Kidney (tissue), 14 donors: ENCODE measurements around the gene TEPSIN. TPM values are rescaled to one million over a fixed set of nuclear protein-coding genes. Genes with fewer than 3 reads are reported as not detected.

ENCODE experiments used
- DNase-seq, 5 donors: peaks; one replicate each; pipeline ENCODE4 v3.0.0-alpha.2; 2013 to 2020
- FAIRE-seq: peaks from 2 replicates; lab custom pipeline; 2012; peaks lifted over from hg19 to GRCh38; lab: Jason Lieb, UNC
- H3K27ac ChIP-seq, 2 donors: one replicate each; pipeline ENCODE4 v1.7.0; 2013; ENCODE audit warnings: low read depth in 2 of 2, low read length in 2 of 2, inconsistent platforms in 1 of 2
- H3K27me3 ChIP-seq: one replicate; pipeline ENCODE4 v1.7.1; 2013; ENCODE audit warnings: low read length, inconsistent platforms; ENCODE audit not compliant: control insufficient read depth, insufficient read depth
- H3K36me3 ChIP-seq, 3 donors: one replicate each; pipeline versions ENCODE4 v1.7.0 to v1.7.1; 2013; ENCODE audit warnings: low read length in 3 of 3, control low read depth in 1 of 3, inconsistent platforms in 1 of 3; ENCODE audit not compliant: insufficient read depth in 3 of 3, control insufficient read depth in 2 of 3
- H3K4me1 ChIP-seq, 3 donors: one replicate each; pipeline versions ENCODE4 v1.7.0 to v1.7.1; 2013; ENCODE audit warnings: low read length in 3 of 3, inconsistent platforms in 1 of 3, low read depth in 1 of 3; ENCODE audit not compliant: control insufficient read depth in 2 of 3, insufficient read depth in 2 of 3
- H3K4me3 ChIP-seq, 3 donors: one replicate each; pipeline versions ENCODE4 v1.7.0 to v1.8.1; 2013; ENCODE audit warnings: low read length in 3 of 3, control low read depth in 1 of 3, inconsistent platforms in 1 of 3
- H3K9ac ChIP-seq, 3 donors: one replicate each; pipeline versions ENCODE4 v1.7.0 to v1.7.1; 2013; ENCODE audit warnings: low read length in 3 of 3, control low read depth in 1 of 3, inconsistent platforms in 1 of 3
- H3K9me3 ChIP-seq, 3 donors: one replicate each; pipeline versions ENCODE4 v1.7.0 to v1.7.1; 2013; ENCODE audit warnings: low read length in 3 of 3, control low read depth in 1 of 3, inconsistent platforms in 1 of 3; ENCODE audit not compliant: control insufficient read depth in 2 of 3, insufficient read depth in 1 of 3
- intact Hi-C: fragments of 100-400 bp; cut with DNase I; formaldehyde crosslinking; loops from one replicate; pipeline ENCODE4 v1.11.1; 2022
- polyA plus RNA-seq: library from polyadenylated mRNA; stranded (reverse); fragments of 350-450 nt; fragmentation: Illumina TruSeq; extraction: RNeasy Lipid Tissue Mini Kit (QIAGEN cat#74804); gene quantifications from one replicate; pipeline ENCODE4 v1.2.3, GENCODE V29; 2014; ENCODE audit warnings: low read depth, low replicate concordance; ENCODE audit not compliant: insufficient read depth
- total RNA-seq: library from RNA; stranded (reverse); fragmentation: NEBNext Ultra II Directional; extraction: Animal tissue kit (Norgen Biotek cat#: 25700); gene quantifications from one replicate; pipeline ENCODE4 v1.2.1, GENCODE V29; 2021
- TF ChIP-seq, protein P1 (sequence below): IDR thresholded peaks from 3 replicates; pipeline ENCODE4 v1.5.1; 2012; ENCODE audit warnings: mild to moderate bottlenecking, moderate library complexity, borderline replicate concordance; ENCODE audit not compliant: insufficient read depth; ENCODE audit errors: extremely low read depth
- donor health status: control.
- donor health status: control.
- donor health status: control.
- donor health status: control.
- donor health status: control.
- donor health status: DM: yes; HTN: yes; CAD: no.
- donor health status: Normal renal cell carcinoma (clear cell type).

Gene TEPSIN
- total and polyA plus RNA-seq, 2 donors from 2014 or later: 13.9 to 42.8 TPM

DNA sequence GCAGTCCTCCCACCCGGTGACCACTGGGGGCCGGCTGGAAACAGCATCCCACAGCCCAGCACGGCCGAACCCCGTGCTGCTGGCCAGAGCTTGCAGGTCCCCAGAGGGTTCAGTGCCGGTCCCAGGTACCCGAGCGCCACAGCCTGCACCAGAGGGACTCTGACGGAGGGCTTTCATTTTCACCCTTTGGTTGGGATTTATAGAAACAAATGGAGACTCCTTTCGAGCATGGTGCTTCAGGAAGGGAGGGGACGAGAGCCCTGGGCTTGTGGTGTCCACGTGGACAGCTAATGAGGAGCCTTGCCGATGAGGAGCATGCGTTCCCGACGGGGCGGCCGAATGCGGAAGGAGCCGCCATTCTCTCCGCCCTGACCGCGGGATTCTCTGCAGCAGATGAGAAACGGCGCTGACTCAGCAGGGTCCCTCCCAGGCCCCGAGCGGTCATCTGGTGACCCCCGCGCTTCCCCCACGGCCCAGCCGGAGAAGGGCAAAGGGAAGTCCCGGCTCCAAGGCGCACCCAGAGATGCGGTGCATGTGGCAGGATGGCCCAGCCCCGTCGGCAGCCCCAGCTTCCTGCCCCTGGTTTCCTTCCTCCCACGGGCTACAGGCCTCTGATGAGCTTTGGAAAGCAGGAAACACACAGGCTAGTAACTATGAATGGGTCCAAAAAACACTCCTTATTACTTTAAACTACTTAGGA, 46.5 kb upstream of the TEPSIN start:
- peak overlapping the region in 1 of 3 donors; percentile 21 for H3K9ac ChIP-seq
- H3K4me1 ChIP-seq: peaks cover 0 to 9% (median 0%) of the 10 kb centered on the region in 3 donors
- no peaks in the 10 kb centered on the region for H3K9me3 ChIP-seq
- DNase-seq (peak in 4 of 5 donors; percentile 39 to 94 (median 64)), FAIRE-seq (no peak)
- intact Hi-C loops: no loop called here
- peak overlapping the region in 1 of 3 donors; percentile 6 for H3K4me3 ChIP-seq
- peaks cover 0 to 14% (median 8%) of the 10 kb centered on the region in 3 donors for H3K36me3 ChIP-seq
- H3K27me3 ChIP-seq: no peaks in the 10 kb centered on the region
- TF ChIP-seq, protein P1, sequence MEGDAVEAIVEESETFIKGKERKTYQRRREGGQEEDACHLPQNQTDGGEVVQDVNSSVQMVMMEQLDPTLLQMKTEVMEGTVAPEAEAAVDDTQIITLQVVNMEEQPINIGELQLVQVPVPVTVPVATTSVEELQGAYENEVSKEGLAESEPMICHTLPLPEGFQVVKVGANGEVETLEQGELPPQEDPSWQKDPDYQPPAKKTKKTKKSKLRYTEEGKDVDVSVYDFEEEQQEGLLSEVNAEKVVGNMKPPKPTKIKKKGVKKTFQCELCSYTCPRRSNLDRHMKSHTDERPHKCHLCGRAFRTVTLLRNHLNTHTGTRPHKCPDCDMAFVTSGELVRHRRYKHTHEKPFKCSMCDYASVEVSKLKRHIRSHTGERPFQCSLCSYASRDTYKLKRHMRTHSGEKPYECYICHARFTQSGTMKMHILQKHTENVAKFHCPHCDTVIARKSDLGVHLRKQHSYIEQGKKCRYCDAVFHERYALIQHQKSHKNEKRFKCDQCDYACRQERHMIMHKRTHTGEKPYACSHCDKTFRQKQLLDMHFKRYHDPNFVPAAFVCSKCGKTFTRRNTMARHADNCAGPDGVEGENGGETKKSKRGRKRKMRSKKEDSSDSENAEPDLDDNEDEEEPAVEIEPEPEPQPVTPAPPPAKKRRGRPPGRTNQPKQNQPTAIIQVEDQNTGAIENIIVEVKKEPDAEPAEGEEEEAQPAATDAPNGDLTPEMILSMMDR: no peak
- H3K27ac ChIP-seq: peak overlapping the region; percentile 43 to 57

DNA sequence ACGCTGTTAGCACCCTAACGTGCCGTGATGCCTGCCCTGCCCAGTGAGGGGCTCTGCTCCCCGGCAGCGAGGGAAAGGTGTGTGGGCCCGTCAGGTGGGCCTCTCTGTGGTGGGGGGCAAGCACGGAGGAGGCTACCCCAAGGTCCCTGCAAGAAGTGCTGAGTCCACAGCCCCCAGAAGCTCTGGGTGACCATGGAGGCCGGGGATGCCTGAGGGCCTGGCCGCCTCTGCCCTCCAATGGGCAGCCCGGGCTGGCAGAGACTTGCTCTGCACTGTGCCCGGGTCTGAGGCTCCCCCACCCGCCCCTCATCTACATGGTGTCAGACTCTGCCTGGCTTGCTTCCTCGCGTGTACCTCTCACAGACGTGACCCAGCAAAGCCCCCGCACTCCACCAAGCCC, 44.0 kb upstream of the TEPSIN start:
- intact Hi-C loops: no loop called here
- no peak for FAIRE-seq

DNA sequence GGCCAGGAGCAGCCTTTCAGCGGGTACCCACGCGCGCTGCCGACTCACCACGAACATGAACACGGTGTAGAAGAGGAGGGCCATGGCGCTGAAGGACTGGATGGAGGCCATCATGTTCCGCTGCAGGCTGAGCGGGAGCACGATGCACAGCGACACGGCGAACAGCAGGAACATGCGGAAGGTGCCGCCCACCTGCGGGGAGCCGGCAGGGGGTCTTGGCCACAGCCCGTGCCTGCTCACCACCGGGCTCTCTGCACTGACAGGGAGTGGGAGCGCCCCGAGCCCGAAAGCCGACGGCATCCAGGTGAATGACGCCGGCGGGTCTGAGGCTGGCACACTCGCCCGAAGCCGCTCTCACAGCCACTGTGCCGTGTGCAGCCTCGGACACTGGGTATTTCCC, 43.3 kb upstream of the TEPSIN start:
- Histone ChIP-seq H3K27me3 (no peaks in the 10 kb centered on the region), H3K4me3 (no peak overlapping the region), H3K9me3 (no peaks in the 10 kb centered on the region), H3K9ac (no peak overlapping the region), H3K27ac (no peak overlapping the region), H3K36me3 (peaks cover 0 to 23% (median 3%) of the 10 kb centered on the region in 3 donors), H3K4me1 (peaks cover 0 to 7% (median 0%) of the 10 kb centered on the region in 3 donors)
- intact Hi-C loops: no loop called here
- TF ChIP-seq, protein P1: no peak
- no peak for FAIRE-seq
- peak in 1 of 5 donors; percentile 69 for DNase-seq

More for the DNA sequence above, 44.0 kb upstream of the TEPSIN start:
- Histone ChIP-seq H3K4me1 (peaks cover 0 to 9% (median 0%) of the 10 kb centered on the region in 3 donors), H3K36me3 (peaks cover 0 to 23% (median 4%) of the 10 kb centered on the region in 3 donors), H3K4me3 (no peak overlapping the region), H3K9ac (no peak overlapping the region), H3K9me3 (no peaks in the 10 kb centered on the region), H3K27me3 (no peaks in the 10 kb centered on the region), H3K27ac (no peak overlapping the region)
- no peak for DNase-seq
- TF ChIP-seq, protein P1: no peak
